Measurements from ENCODE around the gene HTT.

Gene HTT

DNA sequence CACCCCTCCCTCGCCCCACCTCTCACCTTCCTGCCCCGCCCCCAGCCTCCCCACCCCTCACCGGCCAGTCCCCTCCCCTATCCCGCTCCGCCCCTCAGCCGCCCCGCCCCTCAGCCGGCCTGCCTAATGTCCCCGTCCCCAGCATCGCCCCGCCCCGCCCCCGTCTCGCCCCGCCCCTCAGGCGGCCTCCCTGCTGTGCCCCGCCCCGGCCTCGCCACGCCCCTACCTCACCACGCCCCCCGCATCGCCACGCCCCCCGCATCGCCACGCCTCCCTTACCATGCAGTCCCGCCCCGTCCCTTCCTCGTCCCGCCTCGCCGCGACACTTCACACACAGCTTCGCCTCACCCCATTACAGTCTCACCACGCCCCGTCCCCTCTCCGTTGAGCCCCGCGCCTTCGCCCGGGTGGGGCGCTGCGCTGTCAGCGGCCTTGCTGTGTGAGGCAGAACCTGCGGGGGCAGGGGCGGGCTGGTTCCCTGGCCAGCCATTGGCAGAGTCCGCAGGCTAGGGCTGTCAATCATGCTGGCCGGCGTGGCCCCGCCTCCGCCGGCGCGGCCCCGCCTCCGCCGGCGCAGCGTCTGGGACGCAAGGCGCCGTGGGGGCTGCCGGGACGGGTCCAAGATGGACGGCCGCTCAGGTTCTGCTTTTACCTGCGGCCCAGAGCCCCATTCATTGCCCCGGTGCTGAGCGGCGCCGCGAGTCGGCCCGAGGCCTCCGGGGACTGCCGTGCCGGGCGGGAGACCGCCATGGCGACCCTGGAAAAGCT lies at the start of gene HTT, which contains the start of gene HTT-AS:
Gene HTT (plus strand): TSS at position 604 of the 768 bp plus-strand sequence. CDS start 145 bp downstream, at position 749.
Gene HTT-AS (minus strand): TSS at position 461 of the 768 bp plus-strand sequence.
- DNase-seq (ENCODE audit: low read depth), result peak; percentile 85
- H3K4me3 ChIP-seq (ENCODE audit: low read depth, low read length), result peak within 1 kb of the TSS; percentile 86

GRCh38 chr4:3025881-3026280 lies 48.6 kb upstream of the HTT start:
- no peak for DNase-seq (ENCODE audit: low read depth)
- no peak overlapping the region for H3K4me3 ChIP-seq (ENCODE audit: low read depth, low read length)

DNA sequence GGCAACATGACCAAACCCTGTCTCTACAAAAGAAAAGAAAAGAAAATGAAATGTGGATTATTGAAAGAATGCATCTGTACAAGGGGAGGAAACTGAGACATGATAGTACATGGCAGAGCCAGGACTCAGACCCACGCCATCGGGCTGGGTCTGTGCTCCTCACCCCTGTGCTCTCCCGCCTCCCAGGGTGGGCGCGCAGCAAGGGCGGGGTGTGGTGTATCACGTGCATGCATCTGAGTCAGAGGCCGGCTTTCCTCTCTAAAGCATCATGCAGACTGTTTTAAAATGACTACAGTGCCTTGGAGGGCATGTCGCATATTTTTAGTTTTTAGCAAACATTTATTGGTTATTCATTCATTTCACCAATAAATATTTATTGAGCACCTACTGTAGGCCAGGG lies 47.9 kb upstream of the HTT start:
- DNase-seq (ENCODE audit: low read depth), result no peak
- H3K4me3 ChIP-seq (ENCODE audit: low read depth, low read length), result no peak overlapping the region

GRCh38 chr4:3029464-3029863 lies 45.0 kb upstream of the HTT start:
- no peak overlapping the region for H3K4me3 ChIP-seq (ENCODE audit: low read depth, low read length)
- no peak for DNase-seq (ENCODE audit: low read depth)

GRCh38 chr4:3030566-3031356 lies 43.7 kb upstream of the HTT start:
- H3K4me3 ChIP-seq (ENCODE audit: low read depth, low read length), result no peak overlapping the region
- DNase-seq (ENCODE audit: low read depth), result no peak

- no peak for DNase-seq (ENCODE audit: low read depth)
- H3K4me3 ChIP-seq (ENCODE audit: low read depth, low read length), result no peak overlapping the region
Measured at GRCh38 chr4:3031357-3032082, 43.0 kb upstream of the HTT start.

DNA sequence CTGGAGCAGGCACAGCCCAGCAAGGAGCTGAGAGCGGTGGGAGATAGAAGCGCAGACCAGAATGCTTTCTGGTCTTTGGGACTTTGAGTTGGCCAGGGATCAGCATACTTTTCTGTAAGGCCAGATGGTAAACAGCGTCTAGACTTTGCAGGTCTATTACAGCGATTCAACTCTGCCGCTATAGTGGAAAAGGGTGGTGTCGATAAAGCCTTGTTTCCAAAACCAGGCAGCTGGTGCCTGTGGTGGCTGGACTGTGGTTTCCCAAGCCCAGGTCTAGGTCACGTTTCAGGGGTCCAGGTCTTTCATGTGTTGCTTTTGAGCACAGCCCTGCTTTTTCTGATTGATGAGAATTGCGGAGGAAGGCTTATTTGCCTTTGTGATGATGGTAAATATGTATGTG lies 40.2 kb upstream of the HTT start:
- H3K4me3 ChIP-seq (ENCODE audit: low read depth, low read length), result no peak overlapping the region
- DNase-seq (ENCODE audit: low read depth), result no peak

GRCh38 chr4:3035249-3035648 lies 39.2 kb upstream of the HTT start:
- DNase-seq (ENCODE audit: low read depth), result no peak
- no peak overlapping the region for H3K4me3 ChIP-seq (ENCODE audit: low read depth, low read length)

- DNase-seq (ENCODE audit: low read depth), result no peak
- H3K4me3 ChIP-seq (ENCODE audit: low read depth, low read length), result no peak overlapping the region
Measured at GRCh38 chr4:3035674-3036073, 38.8 kb upstream of the HTT start.

- H3K4me3 ChIP-seq (ENCODE audit: low read depth, low read length), result no peak overlapping the region
- no peak for DNase-seq (ENCODE audit: low read depth)
Measured at GRCh38 chr4:3036131-3036952, 38.1 kb upstream of the HTT start.

DNA sequence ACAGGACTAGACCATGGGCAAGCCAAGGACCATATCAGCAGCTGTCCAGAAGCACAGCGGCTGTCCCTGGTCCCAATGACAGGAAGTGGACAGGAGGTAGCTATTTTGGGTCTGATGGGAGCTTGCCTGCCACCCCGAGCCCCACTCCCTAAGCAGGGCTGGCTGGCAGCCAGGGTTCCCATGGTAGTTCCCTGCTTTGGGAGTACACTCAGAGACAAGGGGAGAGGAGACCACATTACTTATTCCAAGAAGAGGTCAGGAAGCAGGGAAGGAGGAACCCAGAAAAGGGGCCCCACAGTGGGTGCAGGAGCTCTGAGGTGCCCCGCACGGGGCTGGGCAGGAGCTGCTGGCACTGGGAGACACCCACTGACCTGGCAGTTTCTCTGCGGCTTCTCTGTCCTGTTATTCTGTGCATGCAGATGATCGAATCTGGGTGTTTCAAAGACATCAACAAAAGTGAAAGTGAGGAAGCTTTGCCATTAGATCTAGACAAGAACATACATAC lies 36.5 kb upstream of the HTT start:
- DNase-seq (ENCODE audit: low read depth), result no peak
- H3K4me3 ChIP-seq (ENCODE audit: low read depth, low read length), result no peak overlapping the region

DNA sequence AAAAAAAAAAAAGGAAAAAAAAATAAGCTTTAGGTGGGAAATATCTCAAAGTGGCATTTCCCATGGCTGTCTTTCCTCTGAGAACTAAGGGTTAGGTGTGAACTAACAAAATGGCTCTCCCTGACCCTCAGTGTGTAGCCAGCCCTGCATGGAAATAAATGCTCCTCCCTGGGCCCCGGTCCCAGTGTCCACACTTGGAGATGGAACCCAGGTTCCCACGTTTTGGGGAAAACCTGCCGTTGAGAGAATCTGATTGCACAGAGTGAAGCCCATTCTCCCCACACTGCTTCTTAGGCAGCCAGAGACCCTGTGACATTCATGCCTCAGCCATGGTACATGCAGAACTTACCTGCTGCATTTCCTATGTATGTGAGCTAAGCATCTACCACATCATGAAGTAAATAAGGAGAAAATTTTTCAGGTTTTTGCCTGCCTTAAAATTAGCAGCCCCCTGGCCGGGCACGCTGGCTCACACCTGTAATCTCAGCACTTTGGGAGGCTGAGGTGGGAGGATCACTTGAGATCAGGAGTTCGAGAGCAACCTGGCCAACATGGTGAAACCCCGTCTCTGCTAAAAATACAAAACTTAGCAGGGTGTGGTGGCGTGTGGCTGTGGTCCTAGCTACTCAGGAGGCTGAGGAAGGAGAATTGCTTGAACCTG lies 34.6 kb upstream of the HTT start:
- no peak overlapping the region for H3K4me3 ChIP-seq (ENCODE audit: low read depth, low read length)
- no peak for DNase-seq (ENCODE audit: low read depth)

- no peak overlapping the region for H3K4me3 ChIP-seq (ENCODE audit: low read depth, low read length)
- DNase-seq (ENCODE audit: low read depth), result no peak
Measured at GRCh38 chr4:3040452-3041191, 33.9 kb upstream of the HTT start.

DNA sequence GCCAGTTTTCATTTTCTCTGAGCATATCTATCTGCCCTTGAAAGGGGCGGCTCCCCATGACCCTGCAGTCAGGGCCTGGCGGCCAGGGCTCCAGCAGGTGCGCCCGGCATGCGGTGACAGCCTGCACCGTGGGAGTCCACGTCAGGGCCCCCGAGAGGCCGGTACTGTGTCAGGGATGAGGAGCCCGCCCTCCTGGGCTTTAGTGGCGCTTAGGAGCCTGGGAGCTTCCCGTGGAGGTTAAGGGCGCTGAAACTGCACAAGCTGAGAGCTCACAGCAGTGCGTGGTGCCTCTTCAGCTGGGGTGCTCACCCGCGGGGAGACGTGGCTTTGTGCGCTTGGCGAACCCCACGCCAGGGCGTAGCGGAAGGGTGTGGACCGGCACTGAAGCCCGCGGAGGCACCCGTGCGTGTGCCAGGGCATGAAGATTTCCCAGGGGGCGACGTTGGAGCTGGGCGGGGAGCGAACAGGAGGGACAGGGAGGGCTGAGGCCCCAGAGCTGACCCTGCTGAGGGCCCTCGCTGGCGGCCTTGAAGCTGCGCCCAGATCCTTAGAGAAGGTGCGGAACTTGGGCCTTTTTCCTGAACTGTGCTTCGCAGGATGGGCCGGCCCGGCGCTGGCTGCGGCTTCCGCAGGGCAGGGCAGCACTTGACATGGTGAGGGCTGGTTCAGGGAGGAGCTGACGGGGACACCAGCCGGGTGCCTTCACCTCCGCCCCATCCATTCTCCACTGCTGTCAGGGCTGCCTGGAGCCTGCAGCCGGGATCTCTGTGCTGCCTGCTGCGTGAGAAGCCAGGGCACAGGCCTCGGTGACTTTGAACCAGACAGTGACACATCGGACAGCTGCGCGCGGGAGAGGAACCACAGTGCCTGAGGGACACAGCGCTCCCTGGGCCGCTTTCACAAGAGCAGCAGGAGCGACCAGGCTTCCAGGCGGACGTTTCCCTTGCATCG lies 33.0 kb upstream of the HTT start:
- no peak for DNase-seq (ENCODE audit: low read depth)
- H3K4me3 ChIP-seq (ENCODE audit: low read depth, low read length), result peak overlapping the region; percentile 42

- peak overlapping the region; percentile 42 for H3K4me3 ChIP-seq (ENCODE audit: low read depth, low read length)
- DNase-seq (ENCODE audit: low read depth), result no peak
Measured at GRCh38 chr4:3042226-3042625, 32.3 kb upstream of the HTT start.

- DNase-seq (ENCODE audit: low read depth), result no peak
- no peak overlapping the region for H3K4me3 ChIP-seq (ENCODE audit: low read depth, low read length)
Measured at GRCh38 chr4:3043282-3044020, 31.0 kb upstream of the HTT start.
